ENCODE data around the gene RBFOX2.

DNA sequence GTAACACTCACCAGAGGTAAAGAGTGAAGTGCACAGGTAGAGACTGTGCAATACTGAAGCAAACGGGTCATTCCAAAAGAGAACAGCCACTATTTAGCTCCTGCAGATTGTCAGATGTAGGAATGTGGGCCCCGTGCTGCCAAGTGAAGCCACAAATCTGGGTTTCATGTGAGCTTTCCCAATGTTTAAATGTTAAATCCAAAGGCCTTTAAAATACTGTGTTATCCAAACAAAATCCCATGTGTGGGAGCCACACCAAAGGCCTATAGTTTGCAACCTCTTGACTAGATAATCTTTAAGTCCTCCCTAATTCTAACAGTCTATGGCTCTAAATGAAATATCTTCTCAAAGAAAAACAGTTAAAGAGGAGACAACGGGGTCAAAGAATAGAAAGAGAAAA lies 43.3 kb downstream of the RBFOX2 start:
- TF ChIP-seq SIN3A (IDR thresholded peaks at IDR 0.05; ENCODE audit: borderline replicate concordance, insufficient read depth, low read length) (no peak), FOXP2 (optimal IDR thresholded peaks at IDR 0.05; ENCODE audit: borderline replicate concordance, extremely low read depth, extremely low read length, insufficient read depth) (no peak), TAF1 (IDR thresholded peaks at IDR 0.05; ENCODE audit: borderline replicate concordance, insufficient read depth, low read length) (no peak)
- TF ChIP-seq, protein P1, sequence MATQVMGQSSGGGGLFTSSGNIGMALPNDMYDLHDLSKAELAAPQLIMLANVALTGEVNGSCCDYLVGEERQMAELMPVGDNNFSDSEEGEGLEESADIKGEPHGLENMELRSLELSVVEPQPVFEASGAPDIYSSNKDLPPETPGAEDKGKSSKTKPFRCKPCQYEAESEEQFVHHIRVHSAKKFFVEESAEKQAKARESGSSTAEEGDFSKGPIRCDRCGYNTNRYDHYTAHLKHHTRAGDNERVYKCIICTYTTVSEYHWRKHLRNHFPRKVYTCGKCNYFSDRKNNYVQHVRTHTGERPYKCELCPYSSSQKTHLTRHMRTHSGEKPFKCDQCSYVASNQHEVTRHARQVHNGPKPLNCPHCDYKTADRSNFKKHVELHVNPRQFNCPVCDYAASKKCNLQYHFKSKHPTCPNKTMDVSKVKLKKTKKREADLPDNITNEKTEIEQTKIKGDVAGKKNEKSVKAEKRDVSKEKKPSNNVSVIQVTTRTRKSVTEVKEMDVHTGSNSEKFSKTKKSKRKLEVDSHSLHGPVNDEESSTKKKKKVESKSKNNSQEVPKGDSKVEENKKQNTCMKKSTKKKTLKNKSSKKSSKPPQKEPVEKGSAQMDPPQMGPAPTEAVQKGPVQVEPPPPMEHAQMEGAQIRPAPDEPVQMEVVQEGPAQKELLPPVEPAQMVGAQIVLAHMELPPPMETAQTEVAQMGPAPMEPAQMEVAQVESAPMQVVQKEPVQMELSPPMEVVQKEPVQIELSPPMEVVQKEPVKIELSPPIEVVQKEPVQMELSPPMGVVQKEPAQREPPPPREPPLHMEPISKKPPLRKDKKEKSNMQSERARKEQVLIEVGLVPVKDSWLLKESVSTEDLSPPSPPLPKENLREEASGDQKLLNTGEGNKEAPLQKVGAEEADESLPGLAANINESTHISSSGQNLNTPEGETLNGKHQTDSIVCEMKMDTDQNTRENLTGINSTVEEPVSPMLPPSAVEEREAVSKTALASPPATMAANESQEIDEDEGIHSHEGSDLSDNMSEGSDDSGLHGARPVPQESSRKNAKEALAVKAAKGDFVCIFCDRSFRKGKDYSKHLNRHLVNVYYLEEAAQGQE (IDR thresholded peaks at IDR 0.05; ENCODE audit: insufficient read depth in 1 of 2, low read depth in 2 of 2, low read length in 2 of 2) = no peak
